Pulmonary artery endothelial cell (primary cell): ENCODE measurements around the gene MCU. TPM values are rescaled to one million over a fixed set of nuclear protein-coding genes. Genes with fewer than 3 reads are reported as not detected.
"Not testable (repeated sequence)": the region's sequence is repeated elsewhere in the genome, so short reads cannot be mapped to it uniquely, and the experiment has no call there.

ENCODE experiments used
- DNase-seq: peaks from one replicate; pipeline ENCODE4 v3.0.0-alpha.2; 2011; ENCODE audit warnings: low read depth, low spot score
- total RNA-seq: library from RNA; depleted of rRNA; stranded (reverse); fragments of >200 nt; gene quantifications from 2 replicates; pipeline ENCODE4 v1.2.3, GENCODE V29; 2014

Gene MCU
- total RNA-seq, 1 donor from 2014 or later = 22.4 TPM

GRCh38 chr10:72895236-72895850, 203.4 kb downstream of the MCU start:
- DNase-seq = no peak

GRCh38 chr10:72898616-72899015, 206.7 kb downstream of the MCU start:
- DNase-seq = no peak

GRCh38 chr10:72899545-72899944, 207.6 kb downstream of the MCU start:
- no peak for DNase-seq

- DNase-seq = not testable (repeated sequence)
Measured at GRCh38 chr10:72903941-72904446, 212.1 kb downstream of the MCU start.

GRCh38 chr10:72904806-72905205, 212.9 kb downstream of the MCU start:
- no peak for DNase-seq

- no peak for DNase-seq
Measured at GRCh38 chr10:72906446-72906845, 214.5 kb downstream of the MCU start.

- no peak for DNase-seq
Measured at GRCh38 chr10:72910705-72911104, 218.8 kb downstream of the MCU start.

GRCh38 chr10:72911758-72912157, 219.8 kb downstream of the MCU start:
- no peak for DNase-seq

- no peak for DNase-seq
Measured at GRCh38 chr10:72912736-72913135, 220.8 kb downstream of the MCU start.

GRCh38 chr10:72913287-72913686, 221.3 kb downstream of the MCU start:
- no peak for DNase-seq

GRCh38 chr10:72917201-72917600, 225.3 kb downstream of the MCU start:
- DNase-seq = not testable (repeated sequence)

GRCh38 chr10:72917803-72918332, 225.9 kb downstream of the MCU start:
- not testable (repeated sequence) for DNase-seq

- no peak for DNase-seq
Measured at GRCh38 chr10:72918352-72918751, 226.4 kb downstream of the MCU start.

- DNase-seq = not testable (repeated sequence)
Measured at GRCh38 chr10:72921147-72921683, 229.3 kb downstream of the MCU start.

GRCh38 chr10:72924351-72924750, 232.4 kb downstream of the MCU start:
- DNase-seq = no peak

- DNase-seq = no peak
Measured at GRCh38 chr10:72925951-72926465, 234.1 kb downstream of the MCU start.

- no peak for DNase-seq
Measured at GRCh38 chr10:72927485-72927884, 235.5 kb downstream of the MCU start.

GRCh38 chr10:72928798-72929197, 236.9 kb downstream of the MCU start:
- no peak for DNase-seq

GRCh38 chr10:72930276-72930675, 238.3 kb downstream of the MCU start:
- DNase-seq = no peak

GRCh38 chr10:72932259-72933015, 240.5 kb downstream of the MCU start:
- DNase-seq = no peak

GRCh38 chr10:72935361-72935760, 243.4 kb downstream of the MCU start:
- DNase-seq = no peak
